Measurements from ENCODE around the gene TAS2R3. TPM values are rescaled to one million over a fixed set of nuclear protein-coding genes. Genes with fewer than 3 reads are reported as not detected.

The TAS2R3 gene
- total RNA-seq: 1 to 10 TPM in 2 of 4 donors, under 1 TPM in 1, not detected in 1; 0.62 to 4.2 (median 1.5) TPM

GRCh38 chr7:141763797-141764196 is at the start of gene TAS2R3:
Gene TAS2R3 (plus strand): TSS chr7:141764097. CDS start chr7:141764159, 62 bp downstream.
- Histone ChIP-seq H3K4me1 (no peaks in the 10 kb centered on the region), H3K4me3 (no peak within 1 kb of the TSS), H3K9me3 (no peaks in the 10 kb centered on the region), H3K27me3 (no peaks in the 10 kb centered on the region), H3K36me3 (peaks cover 0 to 68% of the 10 kb centered on the region in 2 donors), H3K27ac (no peak within 1 kb of the TSS)
- ATAC-seq: no peak
- 88 to 89% methylated on average over 2 to 3 of the region's 3 CpGs for WGBS, 2 donors (ENCODE audit: low coverage in 1 of 2)
- TF ChIP-seq POLR2A (IDR thresholded peaks at IDR 0.05): no peak

- TF ChIP-seq CTCF (IDR thresholded peaks at IDR 0.05) (no peak), EP300 (IDR thresholded peaks at IDR 0.05) (no peak), POLR2A (IDR thresholded peaks at IDR 0.05) (no peak), POLR2AphosphoS5 (IDR thresholded peaks at IDR 0.05) (no peak)
- 70 to 80% methylated on average over 2 of the region's 2 CpGs for WGBS, 2 donors (ENCODE audit: low coverage in 1 of 2)
- no peak for ATAC-seq
- Histone ChIP-seq H3K27me3 (no peaks in the 10 kb centered on the region), H3K36me3 (no peaks in the 10 kb centered on the region), H3K4me1 (no peaks in the 10 kb centered on the region), H3K9me3 (no peaks in the 10 kb centered on the region), H3K4me3 (no peak overlapping the region), H3K27ac (no peak overlapping the region)
Measured at GRCh38 chr7:141714571-141714970, 49.3 kb upstream of the TAS2R3 start.

GRCh38 chr7:141715018-141715417 is 48.9 kb upstream of the TAS2R3 start:
- Histone ChIP-seq H3K27ac (no peak overlapping the region), H3K9me3 (no peaks in the 10 kb centered on the region), H3K4me3 (no peak overlapping the region), H3K36me3 (no peaks in the 10 kb centered on the region), H3K27me3 (no peaks in the 10 kb centered on the region), H3K4me1 (no peaks in the 10 kb centered on the region)
- no peak for TF ChIP-seq POLR2AphosphoS5 (IDR thresholded peaks at IDR 0.05)
- TF ChIP-seq POLR2A (IDR thresholded peaks at IDR 0.05): no peak
- no peak for TF ChIP-seq CTCF (IDR thresholded peaks at IDR 0.05)
- TF ChIP-seq EP300 (IDR thresholded peaks at IDR 0.05): no peak
- WGBS, 2 donors (ENCODE audit: low coverage in 1 of 2): 63 to 66% methylated on average over 4 of the region's 4 CpGs
- no peak for ATAC-seq

GRCh38 chr7:141715794-141716689 is 47.9 kb upstream of the TAS2R3 start:
- Histone ChIP-seq H3K27me3 (no peaks in the 10 kb centered on the region), H3K4me3 (no peak overlapping the region), H3K4me1 (no peaks in the 10 kb centered on the region), H3K36me3 (no peaks in the 10 kb centered on the region), H3K27ac (no peak overlapping the region), H3K9me3 (no peaks in the 10 kb centered on the region)
- no peak for ATAC-seq
- WGBS, 2 donors (ENCODE audit: low coverage in 1 of 2): 58 to 60% methylated on average over 5 to 6 of the region's 6 CpGs
- TF ChIP-seq CTCF (IDR thresholded peaks at IDR 0.05) (no peak), POLR2AphosphoS5 (IDR thresholded peaks at IDR 0.05) (no peak), EP300 (IDR thresholded peaks at IDR 0.05) (no peak), POLR2A (IDR thresholded peaks at IDR 0.05) (no peak)

GRCh38 chr7:141717450-141717849 is 46.4 kb upstream of the TAS2R3 start:
- 67 to 94% methylated on average over 1 of the region's 1 CpG for WGBS, 2 donors (ENCODE audit: low coverage in 1 of 2)
- no peak for ATAC-seq
- Histone ChIP-seq H3K27ac (no peak overlapping the region), H3K4me3 (no peak overlapping the region), H3K9me3 (no peaks in the 10 kb centered on the region), H3K36me3 (no peaks in the 10 kb centered on the region), H3K27me3 (no peaks in the 10 kb centered on the region), H3K4me1 (no peaks in the 10 kb centered on the region)
- TF ChIP-seq EP300 (IDR thresholded peaks at IDR 0.05) (no peak), POLR2A (IDR thresholded peaks at IDR 0.05) (no peak), POLR2AphosphoS5 (IDR thresholded peaks at IDR 0.05) (no peak), CTCF (IDR thresholded peaks at IDR 0.05) (no peak)
